Astrocyte of the spinal cord (primary cell): Measurements from ENCODE around the gene C10orf71.

ENCODE experiments used
- DNase-seq: peaks from one replicate; pipeline ENCODE4 v3.0.0; 2011; ENCODE audit warnings: low read depth, low spot score
- H3K4me3 ChIP-seq: 2 replicates; pipeline ENCODE4 v1.5.1; 2011; ENCODE audit warnings: low read depth, mild to moderate bottlenecking, low read length, moderate library complexity
- in situ Hi-C: cut with HindIII; loops from 2 replicates; pipeline ENCODE4 v1.10.0; 2017; ENCODE audit warnings: low sequenced_read_pairs
- TF ChIP-seq, protein P1 (sequence below): IDR thresholded peaks from 2 replicates; pipeline ENCODE4 v1.5.1; 2012; ENCODE audit warnings: low read depth, mild to moderate bottlenecking, low read length, inconsistent platforms

Gene C10orf71

GRCh38 chr10:49257154-49257553 is 41.8 kb upstream of the C10orf71 start:
- no peak for DNase-seq
- in situ Hi-C loops = no loop called here
- TF ChIP-seq, protein P1, sequence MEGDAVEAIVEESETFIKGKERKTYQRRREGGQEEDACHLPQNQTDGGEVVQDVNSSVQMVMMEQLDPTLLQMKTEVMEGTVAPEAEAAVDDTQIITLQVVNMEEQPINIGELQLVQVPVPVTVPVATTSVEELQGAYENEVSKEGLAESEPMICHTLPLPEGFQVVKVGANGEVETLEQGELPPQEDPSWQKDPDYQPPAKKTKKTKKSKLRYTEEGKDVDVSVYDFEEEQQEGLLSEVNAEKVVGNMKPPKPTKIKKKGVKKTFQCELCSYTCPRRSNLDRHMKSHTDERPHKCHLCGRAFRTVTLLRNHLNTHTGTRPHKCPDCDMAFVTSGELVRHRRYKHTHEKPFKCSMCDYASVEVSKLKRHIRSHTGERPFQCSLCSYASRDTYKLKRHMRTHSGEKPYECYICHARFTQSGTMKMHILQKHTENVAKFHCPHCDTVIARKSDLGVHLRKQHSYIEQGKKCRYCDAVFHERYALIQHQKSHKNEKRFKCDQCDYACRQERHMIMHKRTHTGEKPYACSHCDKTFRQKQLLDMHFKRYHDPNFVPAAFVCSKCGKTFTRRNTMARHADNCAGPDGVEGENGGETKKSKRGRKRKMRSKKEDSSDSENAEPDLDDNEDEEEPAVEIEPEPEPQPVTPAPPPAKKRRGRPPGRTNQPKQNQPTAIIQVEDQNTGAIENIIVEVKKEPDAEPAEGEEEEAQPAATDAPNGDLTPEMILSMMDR = no peak
- no peak overlapping the region for H3K4me3 ChIP-seq

DNA sequence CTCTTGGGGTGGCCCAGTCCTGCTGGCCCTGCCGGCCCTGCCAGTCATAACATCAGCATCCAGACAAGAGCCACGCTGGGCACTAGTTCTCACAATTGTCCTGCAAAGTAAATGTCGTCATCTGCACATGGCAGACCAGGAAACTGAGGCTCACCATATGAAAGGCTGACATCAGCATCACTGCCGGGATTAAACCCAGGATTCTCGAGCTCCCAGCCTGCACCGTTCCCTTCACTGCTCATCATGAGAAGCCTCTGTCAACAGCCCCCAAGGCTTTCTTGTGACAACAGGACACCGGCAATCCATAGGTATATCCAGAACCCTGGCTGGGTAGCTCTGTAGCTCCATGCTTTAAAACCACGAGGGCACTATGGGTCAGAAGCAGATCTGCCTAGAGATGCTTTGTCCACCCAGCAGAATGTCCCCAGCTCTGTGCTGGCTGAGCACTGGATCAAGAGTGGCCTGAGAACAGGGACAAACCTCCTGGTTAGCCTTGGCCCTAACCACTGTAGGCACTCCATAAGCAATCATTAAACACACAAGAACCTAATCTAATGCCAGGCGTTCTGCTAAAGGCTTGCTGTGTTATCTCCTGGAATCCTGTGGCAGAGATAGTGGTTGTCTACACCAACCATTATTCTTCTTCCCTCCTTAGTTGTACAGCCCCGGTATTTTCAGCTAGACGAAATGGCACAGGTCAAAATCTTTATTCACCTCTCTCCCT is 41.2 kb upstream of the C10orf71 start:
- TF ChIP-seq, protein P1 = no peak
- no peak for DNase-seq
- in situ Hi-C loops = no loop called here
- H3K4me3 ChIP-seq = no peak overlapping the region

- TF ChIP-seq, protein P1 = no peak
- no peak overlapping the region for H3K4me3 ChIP-seq
- in situ Hi-C loops = no loop called here
- DNase-seq = no peak
Measured at GRCh38 chr10:49258350-49258683, 40.7 kb upstream of the C10orf71 start.

DNA sequence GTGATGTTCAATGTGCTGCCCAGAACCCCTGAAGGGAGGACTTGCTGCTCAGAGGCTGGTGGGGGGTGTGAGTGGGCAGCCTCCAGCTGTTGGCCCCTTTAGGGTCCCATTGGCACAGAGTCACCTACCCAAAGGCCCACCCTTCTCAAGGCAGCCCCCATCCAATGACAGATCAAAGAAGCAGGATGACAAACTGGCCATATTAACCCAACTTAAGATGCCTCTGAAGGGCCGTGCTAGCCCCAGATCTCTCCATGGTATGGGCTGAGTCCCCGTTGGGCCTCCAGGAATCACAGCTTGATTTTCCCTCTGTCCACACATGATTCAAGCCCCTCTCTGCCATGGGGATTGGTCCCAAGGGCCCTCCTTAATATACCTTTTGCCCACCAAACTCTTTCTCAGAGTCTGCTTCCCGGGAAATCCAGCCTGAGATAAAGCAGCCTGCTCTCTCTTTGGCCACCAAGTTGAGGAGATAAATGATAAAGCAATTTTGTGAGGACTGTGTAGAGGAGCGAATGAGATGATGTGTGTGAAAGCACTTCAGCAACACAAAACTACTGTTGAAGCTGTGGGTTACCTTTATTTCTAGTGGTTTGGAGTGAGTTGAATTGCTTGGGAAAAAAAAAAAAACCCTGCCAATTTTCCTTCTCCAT is 38.2 kb upstream of the C10orf71 start:
- no peak for DNase-seq
- TF ChIP-seq, protein P1 = no peak
- in situ Hi-C loops = no loop called here
- no peak overlapping the region for H3K4me3 ChIP-seq

GRCh38 chr10:49263591-49263990 is 35.4 kb upstream of the C10orf71 start:
- TF ChIP-seq, protein P1 = no peak
- in situ Hi-C loops = no loop called here

DNA sequence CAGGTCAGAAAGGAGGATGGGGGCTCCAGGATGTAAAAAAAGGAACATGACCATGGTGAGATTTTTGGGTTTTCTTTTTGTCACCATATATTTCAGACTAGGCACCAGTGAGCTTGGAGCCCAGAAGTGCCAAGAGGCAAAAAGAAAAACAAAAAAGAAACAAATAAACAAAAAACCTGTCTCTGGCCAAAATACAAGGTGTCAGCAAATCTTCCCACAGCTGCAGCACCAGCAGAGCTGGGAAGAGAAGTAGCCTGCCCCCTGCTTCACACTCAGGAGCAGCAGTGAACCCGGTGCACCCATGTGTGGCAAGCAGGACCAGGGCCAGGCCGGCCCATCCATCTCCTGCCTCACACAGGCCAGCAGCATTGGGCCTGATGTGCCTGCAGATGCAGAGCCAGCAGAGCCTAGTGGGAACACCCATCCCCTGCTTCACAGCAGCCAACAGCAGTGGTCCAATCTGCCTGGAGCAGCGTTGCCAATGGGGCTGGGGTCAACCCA is 34.7 kb upstream of the C10orf71 start:
- H3K4me3 ChIP-seq = no peak overlapping the region
- TF ChIP-seq, protein P1 = no peak
- in situ Hi-C loops = no loop called here
- no peak for DNase-seq

More at GRCh38 chr10:49263591-49263990, 35.4 kb upstream of the C10orf71 start:
- no peak for DNase-seq
- no peak overlapping the region for H3K4me3 ChIP-seq
